H1 (cell line): ENCODE measurements around the gene FRMD4B. TPM values are rescaled to one million over a fixed set of nuclear protein-coding genes. Genes with fewer than 3 reads are reported as not detected.

Experiments used
- CTCF ChIA-PET: fragments of 300-600 bp; sonication (Branson Sonifier 250); formaldehyde crosslinking; loops from one replicate; lab custom pipeline; 2021; ENCODE audit not compliant: partially characterized antibody; lab: Charles Lee
- POLR2A ChIA-PET: fragments of 300-600 bp; sonication (Branson Sonifier 250); formaldehyde crosslinking; loops from one replicate; lab custom pipeline; 2021; ENCODE audit warnings: inconsistent platforms; ENCODE audit not compliant: partially characterized antibody; lab: Charles Lee
- DNase-seq, 2 experiments: peaks; one replicate each; pipeline versions ENCODE4 v3.0.0 to v3.0.0-alpha.2; 2010 to 2022; ENCODE audit warnings: low spot score in 2 of 2, low read depth in 1 of 2, mixed read lengths in 1 of 2
- FAIRE-seq: peaks from 2 replicates; lab custom pipeline; 2011; peaks lifted over from hg19 to GRCh38; lab: Jason Lieb, UNC
- H2AFZ ChIP-seq: 2 replicates; pipeline ENCODE4 v1.8.1; 2012; ENCODE audit warnings: low read length, inconsistent platforms
- H2AK5ac ChIP-seq: 2 replicates; pipeline ENCODE4 v1.6.1; 2013; ENCODE audit warnings: low read depth, low read length
- H2BK120ac ChIP-seq: replicated peaks from 2 replicates; pipeline ENCODE3; 2013; ENCODE audit warnings: low read depth, low read length, inconsistent platforms
- H2BK12ac ChIP-seq: 2 replicates; pipeline ENCODE4 v1.6.1; 2013; ENCODE audit warnings: low read depth, low read length
- H2BK15ac ChIP-seq: 2 replicates; pipeline ENCODE4 v1.6.1; 2013; ENCODE audit warnings: low read length
- H2BK20ac ChIP-seq: 2 replicates; pipeline ENCODE4 v1.6.1; 2013; ENCODE audit warnings: low read length
- H2BK5ac ChIP-seq: 2 replicates; pipeline ENCODE4 v1.6.1; 2013; ENCODE audit warnings: low read depth, low read length
- H3K14ac ChIP-seq: 2 replicates; pipeline ENCODE4 v1.6.1; 2013; ENCODE audit warnings: inconsistent platforms; ENCODE audit not compliant: insufficient read length
- H3K18ac ChIP-seq: 2 replicates; pipeline ENCODE4 v1.6.1; 2013; ENCODE audit warnings: low read length; ENCODE audit errors: extremely low read depth
- H3K23ac ChIP-seq: 2 replicates; pipeline ENCODE4 v1.6.1; 2013; ENCODE audit warnings: inconsistent platforms; ENCODE audit not compliant: insufficient read length
- H3K23me2 ChIP-seq: 2 replicates; pipeline ENCODE4 v1.6.1; 2013; ENCODE audit warnings: low read depth, low read length
- H3K27ac ChIP-seq: 2 replicates; pipeline ENCODE4 v1.6.1; 2011; ENCODE audit warnings: low read depth, low read length, inconsistent platforms
- H3K27me3 ChIP-seq, 4 experiments: replicated peaks in 1 of 4; 1 replicate in 1 of 4; 2 replicates in 3 of 4; pipeline versions ENCODE4 v1.6.1 to v1.8.1; 2011 to 2013; ENCODE audit warnings: low read length in 3 of 4, mild to moderate bottlenecking in 3 of 4, inconsistent platforms in 2 of 4, mixed read lengths in 2 of 4, moderate library complexity in 1 of 4; ENCODE audit not compliant: control insufficient read depth in 3 of 4, insufficient read depth in 3 of 4; ENCODE audit errors: extremely low read depth in 1 of 4
- H3K36me3 ChIP-seq, 4 experiments: 2 replicates each; pipeline versions ENCODE4 v1.6.1 to v1.8.1; 2011 to 2013; ENCODE audit warnings: mild to moderate bottlenecking in 4 of 4, low read length in 3 of 4, moderate library complexity in 2 of 4, control low read depth in 1 of 4, inconsistent platforms in 1 of 4; ENCODE audit not compliant: insufficient read depth in 4 of 4, control insufficient read depth in 2 of 4
- H3K4ac ChIP-seq: replicated peaks from 2 replicates; pipeline ENCODE3; 2013; ENCODE audit warnings: low read length, low read depth, mixed read lengths, inconsistent platforms; ENCODE audit not compliant: insufficient read length
- H3K4me1 ChIP-seq, 4 experiments: replicated peaks in 1 of 4; 1 replicate in 1 of 4; 2 replicates in 3 of 4; pipeline versions ENCODE4 v1.6.1 to v1.8.1; 2011 to 2013; ENCODE audit warnings: low read length in 3 of 4, inconsistent platforms in 2 of 4, mixed read lengths in 1 of 4; ENCODE audit not compliant: insufficient read depth in 4 of 4, control insufficient read depth in 3 of 4
- H3K4me2 ChIP-seq, 2 experiments: 2 replicates each; pipeline versions ENCODE4 v1.6.1 to v1.8.1; 2011 to 2013; ENCODE audit warnings: low read depth in 2 of 2, low read length in 2 of 2, control low read depth in 1 of 2, inconsistent platforms in 1 of 2, mild to moderate bottlenecking in 1 of 2; ENCODE audit not compliant: insufficient read depth in 1 of 2
- H3K4me3 ChIP-seq, 4 experiments: fragments of 200-600, 300-600 bp in 1 of 4; sonication (generic), shearing (Covaris generic), sonication (Bioruptor Twin) in 1 of 4; 2 replicates each; pipeline versions ENCODE4 v1.5.1 to v1.8.1; 2011 to 2016; ENCODE audit warnings: low read length in 4 of 4, low read depth in 3 of 4, control low read depth in 2 of 4, inconsistent platforms in 2 of 4, mild to moderate bottlenecking in 2 of 4, mixed read lengths in 1 of 4, moderate library complexity in 1 of 4; ENCODE audit not compliant: insufficient read depth in 2 of 4; ENCODE audit errors: extremely low read depth in 1 of 4
- H3K56ac ChIP-seq: replicated peaks from 2 replicates; pipeline ENCODE3; 2013; ENCODE audit warnings: low read depth, mild to moderate bottlenecking, mixed read lengths, low read length, inconsistent platforms; ENCODE audit not compliant: insufficient read length
- H3K79me1 ChIP-seq: 2 replicates; pipeline ENCODE4 v1.6.1; 2013; ENCODE audit warnings: low read depth, low read length, control low read depth
- H3K79me2 ChIP-seq, 2 experiments: 2 replicates each; pipeline versions ENCODE4 v1.6.1 to v1.8.1; 2012 to 2013; ENCODE audit warnings: low read length in 2 of 2, mild to moderate bottlenecking in 2 of 2, inconsistent platforms in 1 of 2; ENCODE audit not compliant: insufficient read depth in 2 of 2, control insufficient read depth in 1 of 2
- H3K9ac ChIP-seq, 4 experiments: replicated peaks in 1 of 4; 1 replicate in 1 of 4; 2 replicates in 3 of 4; pipeline versions ENCODE4 v1.6.1 to v1.8.1; 2011 to 2013; ENCODE audit warnings: low read depth in 3 of 4, low read length in 3 of 4, control low read depth in 2 of 4, mild to moderate bottlenecking in 2 of 4, moderate library complexity in 2 of 4, inconsistent platforms in 1 of 4; ENCODE audit errors: extremely low read depth in 1 of 4
- H3K9me3 ChIP-seq, 2 experiments: 2 replicates each; pipeline versions ENCODE4 v1.6.1 to v1.8.1; 2012 to 2013; ENCODE audit warnings: mild to moderate bottlenecking in 2 of 2, moderate library complexity in 2 of 2, control low read depth in 1 of 2, inconsistent platforms in 1 of 2, low read depth in 1 of 2, low read length in 1 of 2, mixed read lengths in 1 of 2; ENCODE audit not compliant: insufficient read depth in 2 of 2
- H4K20me1 ChIP-seq, 2 experiments: replicated peaks in 1 of 2; 2 replicates each; pipeline versions ENCODE3 to v1.8.1; 2011 to 2013; ENCODE audit warnings: inconsistent platforms in 2 of 2, low read length in 2 of 2, mild to moderate bottlenecking in 1 of 2; ENCODE audit not compliant: insufficient read depth in 2 of 2, control insufficient read depth in 1 of 2
- H4K5ac ChIP-seq: 2 replicates; pipeline ENCODE4 v1.6.1; 2013; ENCODE audit warnings: low read length, low read depth, mixed read lengths, inconsistent platforms; ENCODE audit not compliant: insufficient read length
- H4K8ac ChIP-seq: 2 replicates; pipeline ENCODE4 v1.8.0; 2013; ENCODE audit warnings: mild to moderate bottlenecking, moderate library complexity, low read length, inconsistent platforms; ENCODE audit not compliant: insufficient read depth; ENCODE audit errors: extremely low read depth
- H4K91ac ChIP-seq: replicated peaks from 2 replicates; pipeline ENCODE3; 2013; ENCODE audit warnings: low read length, mixed read lengths, inconsistent platforms; ENCODE audit not compliant: insufficient read length
- ATF3 ChIP-seq: IDR thresholded peaks from 2 replicates; pipeline ENCODE4 v1.6.1; 2011; ENCODE audit warnings: low read depth, mild to moderate bottlenecking, low read length; ENCODE audit not compliant: insufficient read depth
- RNF2 ChIP-seq: fragments of 200-900, 300-1000 bp; sonication (generic); IDR thresholded peaks from 2 replicates; pipeline ENCODE4 v1.7.1; 2016; ENCODE audit warnings: borderline replicate concordance, low read depth, mild to moderate bottlenecking, antibody characterized with exemption, low read length; ENCODE audit not compliant: poor library complexity, severe bottlenecking; ENCODE audit errors: missing control alignments
- SIN3A ChIP-seq, 2 experiments: IDR thresholded peaks in 1 of 2; conservative IDR thresholded peaks in 1 of 2; 2 replicates each; pipeline ENCODE4 v1.6.1; 2011 to 2012; ENCODE audit warnings: low read length in 2 of 2, improper control_type of control experiment in 1 of 2, low read depth in 1 of 2, mild to moderate bottlenecking in 1 of 2
- WGBS, 2 experiments: shearing (Covaris generic) in 1 of 2; methylation state at CpG; one replicate each; pipeline versions ENCODE4 v1.1.6 to v1.1.7; 2013 to 2015; ENCODE audit warnings: low lambda C conversion rate in 2 of 2, mixed read lengths in 2 of 2, inconsistent platforms in 1 of 2, low coverage in 1 of 2, missing lambda C conversion rate in 1 of 2; ENCODE audit not compliant: insufficient replicate concordance in 2 of 2, insufficient coverage in 1 of 2, insufficient read length in 1 of 2; ENCODE audit errors: extremely low coverage in 1 of 2, missing lambda C conversion rate in 1 of 2; 5-methylcytosine and 5-hydroxymethylcytosine counted together
- polyA plus RNA-seq, 7 experiments: library from polyadenylated mRNA; depleted of rRNA in 3 of 7; stranded (reverse) in 5 of 7; unstranded in 2 of 7; fragments of >200 nt in 5 of 7; fragments of 200-250 nt in 2 of 7; gene quantifications; 1 replicate in 5 of 7; 2 replicates in 1 of 7; 4 replicates in 1 of 7; pipeline versions ENCODE4 v1.2.1 to v1.2.3, GENCODE V29; 2011 to 2013; ENCODE audit warnings: missing spikeins in 2 of 7, mixed read lengths in 2 of 7
- total RNA-seq: library from RNA; stranded (reverse); fragmentation: NEBNext Ultra II Directional; extraction: Animal tissue kit (Norgen Biotek cat#: 25700); gene quantifications from 2 replicates; pipeline ENCODE4 v1.2.1, GENCODE V29; 2021

FRMD4B gene
- total and polyA plus RNA-seq, 2 of the 8 experiments (the other 6 are each of a cell fraction or from before 2014, with no cell fraction given) = 2.7 to 7.2 TPM

DNA sequence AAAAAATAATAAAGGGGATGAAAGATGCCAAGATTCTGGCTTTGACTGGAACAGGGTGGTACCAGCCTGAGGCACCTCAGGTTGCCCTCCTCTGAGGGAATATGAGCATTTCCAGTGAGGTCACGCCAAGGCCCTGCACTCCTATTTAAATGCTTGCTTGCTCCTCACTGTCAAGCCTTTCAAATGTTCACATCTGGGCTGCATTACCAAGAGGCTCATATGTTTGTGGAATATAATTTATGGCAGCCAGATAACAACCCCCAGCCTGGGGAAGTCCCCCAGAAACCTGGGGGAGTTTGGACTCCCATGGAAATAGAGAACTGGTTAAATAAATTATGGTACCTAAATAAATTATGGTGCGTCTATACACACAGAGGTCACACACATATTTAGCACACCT is 88.4 kb downstream of the FRMD4B start:
- Histone ChIP-seq H3K18ac (no peak overlapping the region), H3K23me2 (no peaks in the 10 kb centered on the region), H3K14ac (no peak overlapping the region), H2AK5ac (no peak overlapping the region), H3K4me1 (peaks cover 0 to 3% (median 1%) of the 10 kb centered on the region in 4 experiments; a peak in 3 of 7 replicates), H3K27ac (no peak overlapping the region), H4K20me1 (no peaks in the 10 kb centered on the region), H3K9me3 (no peaks in the 10 kb centered on the region), H3K36me3 (no peaks in the 10 kb centered on the region), H3K4me3 (no peak overlapping the region), H3K79me1 (no peaks in the 10 kb centered on the region), H2AFZ (no peak overlapping the region), H2BK12ac (no peak overlapping the region), H2BK120ac (no peak overlapping the region), H3K4ac (no peak overlapping the region), H2BK5ac (no peak overlapping the region), H3K4me2 (no peak overlapping the region), H3K23ac (no peak overlapping the region), H3K79me2 (no peaks in the 10 kb centered on the region), H2BK15ac (no peak overlapping the region), H4K91ac (no peak overlapping the region), H3K27me3 (no peaks in the 10 kb centered on the region), H3K9ac (no peak overlapping the region), H3K56ac (no peak overlapping the region), H4K8ac (no peak overlapping the region), H2BK20ac (no peak overlapping the region), H4K5ac (no peak overlapping the region)
- DNase-seq = no peak
- ChIA-PET POLR2A (interaction anchor here (1.0 kb wide), 1 partner anchor 69 kb away, joined by 3 read pairs; no protein-coding TSS in a partner anchor), CTCF (interaction anchor here (0.5 to 23.9 kb wide), 6 partner anchors 8 to 180 kb away, joined by 3 to 471 read pairs (median 4); no protein-coding TSS in a partner anchor)
- 87% methylated on average over 2 of the region's 2 CpGs; no CpG with 5 or more reads in 1 of the 2 experiments for WGBS, 2 experiments
- FAIRE-seq = no peak
- no peak for TF ChIP-seq SIN3A (conservative IDR thresholded peaks at IDR 0.05 in 1 of 2, IDR thresholded peaks at IDR 0.05 in 1 of 2; ENCODE audit: low read depth in 1 of 2, low read length in 2 of 2)
- no peak for TF ChIP-seq RNF2
- no peak for TF ChIP-seq ATF3
